Colonic mucosa (tissue), 4 donors: Measurements from ENCODE around the gene FBF1. TPM values are rescaled to one million over a fixed set of nuclear protein-coding genes. Genes with fewer than 3 reads are reported as not detected.

Experiments used
- DNase-seq: peaks from one replicate; pipeline ENCODE4 v3.0.0-alpha.2; 2020
- H3K27ac ChIP-seq: fragments of 200-600 bp; one replicate; pipeline ENCODE4 v1.8.0; 2021
- H3K27me3 ChIP-seq: fragments of 200-600 bp; one replicate; pipeline ENCODE4 v1.8.0; 2021
- H3K36me3 ChIP-seq: fragments of 200-600 bp; one replicate; pipeline ENCODE4 v1.8.0; 2021
- H3K4me1 ChIP-seq: fragments of 200-600 bp; one replicate; pipeline ENCODE4 v1.8.0; 2021; ENCODE audit warnings: mild to moderate bottlenecking
- H3K4me3 ChIP-seq: fragments of 200-600 bp; one replicate; pipeline ENCODE4 v1.8.0; 2021
- H3K9ac ChIP-seq, 2 donors: one replicate each; pipeline ENCODE4 v1.7.0; 2013; ENCODE audit warnings: control low read depth in 2 of 2, low read depth in 2 of 2, low read length in 2 of 2
- H3K9me3 ChIP-seq: fragments of 200-600 bp; one replicate; pipeline ENCODE4 v1.8.0; 2021
- intact Hi-C: fragments of 100-400 bp; cut with DNase I; formaldehyde crosslinking; loops from one replicate; pipeline ENCODE4 v1.14.1; 2022
- total RNA-seq, 2 donors: library from RNA; stranded (reverse); fragmentation: NEBNext Ultra II Directional in 1 of 2; extraction: Animal tissue kit (Norgen Biotek cat#: 25700) in 1 of 2; gene quantifications; one replicate each; pipeline ENCODE4 v1.2.1, GENCODE V29; 2021
- TF ChIP-seq, protein P1 (sequence below): fragments of 200-600 bp; IDR thresholded peaks from one replicate; pipeline ENCODE4 v1.8.0; 2022; ENCODE audit warnings: antibody characterized with exemption, mild to moderate bottlenecking
- donor health status: healthy.
- donor health status: DM: no; HTN: no; CAD: no.
- donor health status: DM: no; HTN: no; CAD: no.

FBF1 gene
- total RNA-seq, 2 donors from 2014 or later = 3.2 to 21.5 TPM

DNA sequence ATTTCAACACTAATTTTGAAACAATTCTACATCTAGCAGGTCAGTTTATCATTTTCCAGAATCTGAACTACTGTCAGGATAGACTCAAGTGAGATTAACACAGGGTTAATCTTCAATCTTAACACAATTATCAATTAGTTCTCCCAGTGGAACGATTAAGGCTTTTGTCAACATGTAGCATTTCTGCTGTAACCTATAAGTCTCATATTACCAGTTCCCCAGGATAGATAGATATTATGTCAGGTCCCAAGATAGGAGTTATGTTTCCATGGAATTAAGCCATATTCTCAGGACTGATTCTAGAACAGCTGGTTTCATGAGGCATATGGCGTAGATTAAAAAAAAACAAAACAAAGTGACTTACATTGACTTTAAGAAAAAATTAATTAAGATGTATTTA, 4.4 kb upstream of the FBF1 start:
- Histone ChIP-seq H3K27ac (no peak overlapping the region), H3K36me3 (peaks cover 26% of the 10 kb centered on the region), H3K9ac (no peak overlapping the region), H3K4me1 (no peaks in the 10 kb centered on the region), H3K4me3 (no peak overlapping the region), H3K27me3 (no peaks in the 10 kb centered on the region), H3K9me3 (no peaks in the 10 kb centered on the region)
- no peak for DNase-seq
- TF ChIP-seq, protein P1, sequence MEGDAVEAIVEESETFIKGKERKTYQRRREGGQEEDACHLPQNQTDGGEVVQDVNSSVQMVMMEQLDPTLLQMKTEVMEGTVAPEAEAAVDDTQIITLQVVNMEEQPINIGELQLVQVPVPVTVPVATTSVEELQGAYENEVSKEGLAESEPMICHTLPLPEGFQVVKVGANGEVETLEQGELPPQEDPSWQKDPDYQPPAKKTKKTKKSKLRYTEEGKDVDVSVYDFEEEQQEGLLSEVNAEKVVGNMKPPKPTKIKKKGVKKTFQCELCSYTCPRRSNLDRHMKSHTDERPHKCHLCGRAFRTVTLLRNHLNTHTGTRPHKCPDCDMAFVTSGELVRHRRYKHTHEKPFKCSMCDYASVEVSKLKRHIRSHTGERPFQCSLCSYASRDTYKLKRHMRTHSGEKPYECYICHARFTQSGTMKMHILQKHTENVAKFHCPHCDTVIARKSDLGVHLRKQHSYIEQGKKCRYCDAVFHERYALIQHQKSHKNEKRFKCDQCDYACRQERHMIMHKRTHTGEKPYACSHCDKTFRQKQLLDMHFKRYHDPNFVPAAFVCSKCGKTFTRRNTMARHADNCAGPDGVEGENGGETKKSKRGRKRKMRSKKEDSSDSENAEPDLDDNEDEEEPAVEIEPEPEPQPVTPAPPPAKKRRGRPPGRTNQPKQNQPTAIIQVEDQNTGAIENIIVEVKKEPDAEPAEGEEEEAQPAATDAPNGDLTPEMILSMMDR = no peak
- intact Hi-C loops = no loop called here

DNA sequence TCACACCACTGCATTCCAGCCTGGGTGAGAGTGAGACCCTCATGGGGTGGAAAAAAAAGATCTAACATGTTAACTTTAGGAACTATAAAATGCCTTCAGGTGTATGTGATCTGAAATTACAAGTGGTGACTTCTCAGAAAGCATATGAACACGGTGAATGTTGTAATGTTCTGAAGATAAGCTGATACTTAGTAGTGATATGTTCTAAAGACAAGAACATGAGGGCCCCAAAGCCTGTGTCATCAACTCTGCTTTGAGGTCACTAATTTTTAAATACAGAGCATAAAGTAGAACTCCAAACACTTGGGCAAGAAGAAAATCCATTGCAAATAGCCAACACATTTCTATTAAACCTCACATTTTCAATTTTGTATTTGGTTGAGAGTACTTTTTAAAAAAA, 2.6 kb upstream of the FBF1 start:
- Histone ChIP-seq H3K9ac (no peak overlapping the region), H3K36me3 (peaks cover 17% of the 10 kb centered on the region), H3K4me3 (no peak overlapping the region), H3K27ac (no peak overlapping the region), H3K27me3 (no peaks in the 10 kb centered on the region), H3K9me3 (no peaks in the 10 kb centered on the region), H3K4me1 (no peaks in the 10 kb centered on the region)
- no peak for DNase-seq
- TF ChIP-seq, protein P1 = no peak
- intact Hi-C loops = no loop called here

DNA sequence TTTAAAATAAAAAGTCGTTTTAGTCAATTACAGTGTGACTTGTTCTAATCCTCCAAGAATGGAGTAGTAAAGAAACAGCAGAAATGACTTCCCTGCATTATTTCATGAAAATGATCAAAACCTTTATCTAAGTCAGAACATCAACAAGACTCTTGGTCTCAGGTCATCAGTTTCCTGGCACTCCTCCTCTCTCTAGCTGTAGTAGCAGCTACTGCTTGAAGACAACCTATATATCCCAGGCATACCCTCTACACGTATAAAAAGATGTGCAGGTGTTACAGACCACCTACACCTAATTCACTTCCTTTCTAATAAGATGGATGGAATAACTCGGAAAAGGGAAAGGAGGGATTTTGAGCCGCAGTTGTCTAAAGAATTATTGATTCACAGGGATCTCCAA, 1.6 kb upstream of the FBF1 start:
- Histone ChIP-seq H3K9me3 (no peaks in the 10 kb centered on the region), H3K36me3 (peaks cover 8% of the 10 kb centered on the region), H3K27me3 (no peaks in the 10 kb centered on the region), H3K4me1 (no peaks in the 10 kb centered on the region), H3K4me3 (no peak overlapping the region), H3K27ac (no peak overlapping the region), H3K9ac (no peak overlapping the region)
- TF ChIP-seq, protein P1 = no peak
- intact Hi-C loops = no loop called here
- DNase-seq = no peak

DNA sequence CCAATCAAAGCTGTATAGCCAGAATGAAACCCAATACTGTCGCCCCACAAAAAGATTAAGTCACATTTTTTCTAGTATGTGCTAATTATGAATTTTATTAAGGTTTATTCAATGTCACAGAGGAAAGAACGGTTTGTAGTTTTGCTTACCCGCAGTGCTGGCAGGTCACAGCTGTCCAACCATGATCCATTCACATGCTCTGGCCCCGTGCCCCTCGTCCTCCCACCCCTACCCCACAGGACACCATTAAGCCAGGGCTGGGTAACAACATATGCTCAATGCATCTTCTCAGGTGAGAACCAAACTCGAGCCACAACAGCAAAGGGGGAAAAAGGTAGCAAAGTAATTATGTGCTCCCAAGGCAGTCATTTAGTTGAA, 589 bp upstream of the FBF1 start:
- H3K9me3 ChIP-seq = no peaks in the 10 kb centered on the region
- intact Hi-C loops = no loop called here
- peak overlapping the region in 1 of 2 donors; percentile 74 for H3K9ac ChIP-seq
- H3K4me3 ChIP-seq = peak overlapping the region; percentile 74
- DNase-seq = no peak
- H3K27ac ChIP-seq = no peak overlapping the region
- TF ChIP-seq, protein P1 = no peak
- no peaks in the 10 kb centered on the region for H3K27me3 ChIP-seq
- peaks cover 3% of the 10 kb centered on the region for H3K36me3 ChIP-seq
- no peaks in the 10 kb centered on the region for H3K4me1 ChIP-seq

DNA sequence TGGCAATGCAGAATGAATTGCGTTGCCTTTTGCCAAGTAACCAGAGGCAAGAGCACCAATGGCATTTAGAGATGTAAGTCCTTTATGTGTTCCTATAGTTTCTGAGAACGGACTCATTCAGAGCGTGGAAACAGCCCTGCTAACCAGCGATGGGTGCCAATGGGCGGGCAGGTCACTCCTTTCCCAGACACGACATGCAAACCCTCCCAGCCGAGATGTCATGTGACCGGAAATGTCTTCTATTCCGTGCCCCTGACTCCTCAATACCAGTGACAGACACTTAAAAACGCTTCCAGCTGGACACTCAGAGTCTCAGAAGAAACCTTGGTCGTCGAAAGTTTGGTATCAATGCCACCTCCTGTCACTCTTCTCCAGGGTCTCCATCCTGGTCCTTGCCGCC, 3.2 kb downstream of the FBF1 start:
- Histone ChIP-seq H3K4me3 (no peak overlapping the region), H3K27me3 (no peaks in the 10 kb centered on the region), H3K4me1 (no peaks in the 10 kb centered on the region), H3K9ac (no peak overlapping the region), H3K27ac (no peak overlapping the region), H3K9me3 (no peaks in the 10 kb centered on the region), H3K36me3 (no peaks in the 10 kb centered on the region)
- TF ChIP-seq, protein P1 = no peak
- DNase-seq = no peak
- intact Hi-C loops = no loop called here

DNA sequence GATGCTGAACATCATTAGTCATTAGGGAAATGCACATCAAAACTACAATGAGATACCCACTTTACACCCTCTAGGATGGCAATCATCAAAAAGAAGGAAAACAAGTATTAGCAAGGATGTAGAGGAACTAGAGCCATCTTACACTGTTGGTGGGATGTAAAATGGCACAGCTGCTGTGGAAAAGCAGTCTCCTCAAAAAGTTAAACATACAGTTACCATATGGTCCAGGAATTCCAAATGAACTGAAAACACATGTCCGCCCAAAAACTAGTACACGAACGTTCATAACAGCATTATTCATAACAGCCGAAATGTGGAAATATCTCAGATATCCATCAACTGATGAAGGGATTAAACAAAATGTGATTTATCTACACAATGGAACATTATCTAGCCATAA, 7.0 kb downstream of the FBF1 start:
- no peak overlapping the region for H3K9ac ChIP-seq
- H3K36me3 ChIP-seq = no peaks in the 10 kb centered on the region
- no peak overlapping the region for H3K27ac ChIP-seq
- no peak overlapping the region for H3K4me3 ChIP-seq
- no peaks in the 10 kb centered on the region for H3K9me3 ChIP-seq
- H3K27me3 ChIP-seq = no peaks in the 10 kb centered on the region
- DNase-seq = no peak
- no peaks in the 10 kb centered on the region for H3K4me1 ChIP-seq
- intact Hi-C loops = no loop called here
- TF ChIP-seq, protein P1 = no peak
